ENCODE measurements around the gene UMAD1. TPM values are rescaled to one million over a fixed set of nuclear protein-coding genes. Genes with fewer than 3 reads are reported as not detected.

Gene UMAD1
- total and polyA plus RNA-seq, 2 experiments from 2014 or later = 8.4 to 12.4 TPM

- TF ChIP-seq, protein P1, sequence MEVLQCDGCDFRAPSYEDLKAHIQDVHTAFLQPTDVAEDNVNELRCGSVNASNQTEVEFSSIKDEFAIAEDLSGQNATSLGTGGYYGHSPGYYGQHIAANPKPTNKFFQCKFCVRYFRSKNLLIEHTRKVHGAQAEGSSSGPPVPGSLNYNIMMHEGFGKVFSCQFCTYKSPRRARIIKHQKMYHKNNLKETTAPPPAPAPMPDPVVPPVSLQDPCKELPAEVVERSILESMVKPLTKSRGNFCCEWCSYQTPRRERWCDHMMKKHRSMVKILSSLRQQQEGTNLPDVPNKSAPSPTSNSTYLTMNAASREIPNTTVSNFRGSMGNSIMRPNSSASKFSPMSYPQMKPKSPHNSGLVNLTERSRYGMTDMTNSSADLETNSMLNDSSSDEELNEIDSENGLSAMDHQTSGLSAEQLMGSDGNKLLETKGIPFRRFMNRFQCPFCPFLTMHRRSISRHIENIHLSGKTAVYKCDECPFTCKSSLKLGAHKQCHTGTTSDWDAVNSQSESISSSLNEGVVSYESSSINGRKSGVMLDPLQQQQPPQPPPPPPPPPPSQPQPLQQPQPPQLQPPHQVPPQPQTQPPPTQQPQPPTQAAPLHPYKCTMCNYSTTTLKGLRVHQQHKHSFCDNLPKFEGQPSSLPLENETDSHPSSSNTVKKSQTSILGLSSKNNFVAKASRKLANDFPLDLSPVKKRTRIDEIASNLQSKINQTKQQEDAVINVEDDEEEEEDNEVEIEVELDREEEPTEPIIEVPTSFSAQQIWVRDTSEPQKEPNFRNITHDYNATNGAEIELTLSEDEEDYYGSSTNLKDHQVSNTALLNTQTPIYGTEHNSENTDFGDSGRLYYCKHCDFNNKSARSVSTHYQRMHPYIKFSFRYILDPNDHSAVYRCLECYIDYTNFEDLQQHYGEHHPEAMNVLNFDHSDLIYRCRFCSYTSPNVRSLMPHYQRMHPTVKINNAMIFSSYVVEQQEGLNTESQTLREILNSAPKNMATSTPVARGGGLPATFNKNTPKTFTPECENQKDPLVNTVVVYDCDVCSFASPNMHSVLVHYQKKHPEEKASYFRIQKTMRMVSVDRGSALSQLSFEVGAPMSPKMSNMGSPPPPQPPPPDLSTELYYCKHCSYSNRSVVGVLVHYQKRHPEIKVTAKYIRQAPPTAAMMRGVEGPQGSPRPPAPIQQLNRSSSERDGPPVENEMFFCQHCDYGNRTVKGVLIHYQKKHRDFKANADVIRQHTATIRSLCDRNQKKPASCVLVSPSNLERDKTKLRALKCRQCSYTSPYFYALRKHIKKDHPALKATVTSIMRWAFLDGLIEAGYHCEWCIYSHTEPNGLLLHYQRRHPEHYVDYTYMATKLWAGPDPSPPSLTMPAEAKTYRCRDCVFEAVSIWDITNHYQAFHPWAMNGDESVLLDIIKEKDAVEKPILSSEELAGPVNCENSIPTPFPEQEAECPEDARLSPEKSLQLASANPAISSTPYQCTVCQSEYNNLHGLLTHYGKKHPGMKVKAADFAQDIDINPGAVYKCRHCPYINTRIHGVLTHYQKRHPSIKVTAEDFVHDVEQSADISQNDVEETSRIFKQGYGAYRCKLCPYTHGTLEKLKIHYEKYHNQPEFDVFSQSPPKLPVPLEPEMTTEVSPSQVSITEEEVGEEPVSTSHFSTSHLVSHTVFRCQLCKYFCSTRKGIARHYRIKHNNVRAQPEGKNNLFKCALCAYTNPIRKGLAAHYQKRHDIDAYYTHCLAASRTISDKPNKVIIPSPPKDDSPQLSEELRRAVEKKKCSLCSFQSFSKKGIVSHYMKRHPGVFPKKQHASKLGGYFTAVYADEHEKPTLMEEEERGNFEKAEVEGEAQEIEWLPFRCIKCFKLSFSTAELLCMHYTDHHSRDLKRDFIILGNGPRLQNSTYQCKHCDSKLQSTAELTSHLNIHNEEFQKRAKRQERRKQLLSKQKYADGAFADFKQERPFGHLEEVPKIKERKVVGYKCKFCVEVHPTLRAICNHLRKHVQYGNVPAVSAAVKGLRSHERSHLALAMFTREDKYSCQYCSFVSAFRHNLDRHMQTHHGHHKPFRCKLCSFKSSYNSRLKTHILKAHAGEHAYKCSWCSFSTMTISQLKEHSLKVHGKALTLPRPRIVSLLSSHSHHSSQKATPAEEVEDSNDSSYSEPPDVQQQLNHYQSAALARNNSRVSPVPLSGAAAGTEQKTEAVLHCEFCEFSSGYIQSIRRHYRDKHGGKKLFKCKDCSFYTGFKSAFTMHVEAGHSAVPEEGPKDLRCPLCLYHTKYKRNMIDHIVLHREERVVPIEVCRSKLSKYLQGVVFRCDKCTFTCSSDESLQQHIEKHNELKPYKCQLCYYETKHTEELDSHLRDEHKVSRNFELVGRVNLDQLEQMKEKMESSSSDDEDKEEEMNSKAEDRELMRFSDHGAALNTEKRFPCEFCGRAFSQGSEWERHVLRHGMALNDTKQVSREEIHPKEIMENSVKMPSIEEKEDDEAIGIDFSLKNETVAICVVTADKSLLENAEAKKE (CRISPR knock-in tag; IDR thresholded peaks at IDR 0.05) = no peak
- TF ChIP-seq REST (IDR thresholded peaks at IDR 0.05; ENCODE audit: unreplicated experiment) (no peak), CTCF (conservative IDR thresholded peaks at IDR 0.05; ENCODE audit: low read depth in 2 of 2) (no peak)
Observed at GRCh38 chr7:7883394-7883793, 242.8 kb downstream of the UMAD1 start (continued).

- Histone ChIP-seq H3K4me1 (ENCODE audit: insufficient read depth) (no peaks in the 10 kb centered on the region), H3K79me2 (replicated peaks; ENCODE audit: insufficient read depth) (no peaks in the 10 kb centered on the region), H3K27ac (ENCODE audit: low read depth) (no peak overlapping the region), H3F3A (replicated peaks; ENCODE audit: low read depth) (no peaks in the 10 kb centered on the region), H3K36me3 (ENCODE audit: insufficient read depth) (no peaks in the 10 kb centered on the region), H2AFZ (no peak overlapping the region), H3K9me2 (ENCODE audit: insufficient read depth) (no peaks in the 10 kb centered on the region), H3K4me2 (no peak overlapping the region), H4K20me1 (replicated peaks; ENCODE audit: insufficient read depth) (no peaks in the 10 kb centered on the region), H3K27me3 (ENCODE audit: insufficient read depth) (no peaks in the 10 kb centered on the region), H3K4me3 (no peak overlapping the region)
- DNase-seq (ENCODE audit: low spot score) (no peak), ATAC-seq (no peak)
- Mint-ChIP-seq H3K27ac (no peak overlapping the region), H3K9me3 (no peaks in the 10 kb centered on the region), H3K4me1 (no peaks in the 10 kb centered on the region), H3K36me3 (ENCODE audit: low read depth) (no peaks in the 10 kb centered on the region), H3K4me3 (no peak overlapping the region), H3K27me3 (ENCODE audit: insufficient read depth, low read depth, poor library complexity) (no peaks in the 10 kb centered on the region)
- no peak for TF ChIP-seq ZNF114 (CRISPR knock-in tag; IDR thresholded peaks at IDR 0.05)
- no peak for TF ChIP-seq REST (IDR thresholded peaks at IDR 0.05; ENCODE audit: unreplicated experiment)
- TF ChIP-seq ETS1 (IDR thresholded peaks at IDR 0.05) = no peak
- no peak for TF ChIP-seq EZH2 (IDR thresholded peaks at IDR 0.05; ENCODE audit: low read depth, unreplicated experiment)
- TF ChIP-seq STAT1 (IDR thresholded peaks at IDR 0.05; ENCODE audit: unreplicated experiment) = no peak
- TF ChIP-seq CREB1 (CRISPR knock-in tag; IDR thresholded peaks at IDR 0.05; ENCODE audit: low read depth) = no peak
Observed at GRCh38 chr7:7884855-7885254, 244.3 kb downstream of the UMAD1 start.
